Lower leg skin (tissue), 3 donors: Measurements from ENCODE around the gene RLF.

Experiments
- CTCF ChIP-seq, 3 donors: fragments of 450-650 bp; IDR thresholded peaks; one replicate each; pipeline ENCODE4 v1.5.1; 2016; ENCODE audit warnings: antibody characterized with exemption in 3 of 3, mild to moderate bottlenecking in 3 of 3, moderate library complexity in 2 of 3
- POLR2A ChIP-seq, 2 donors: fragments of 450-650 bp; IDR thresholded peaks; one replicate each; pipeline ENCODE4 v1.6.1; 2016 to 2017; ENCODE audit warnings: antibody characterized with exemption in 2 of 2, mild to moderate bottlenecking in 1 of 2, moderate library complexity in 1 of 2

GRCh38 chr1:40141878-40142535 is 19.2 kb upstream of the RLF start:
- TF ChIP-seq CTCF (IDR thresholded peaks at IDR 0.05) (no peak), POLR2A (IDR thresholded peaks at IDR 0.05) (no peak)
